ENCODE data around the gene FOXD2.

The FOXD2 gene

GRCh38 chr1:47479664-47480063 lies 41.8 kb downstream of the FOXD2 start:
- no peak overlapping the region for H3K4me3 ChIP-seq (ENCODE audit: low read depth, low read length)
- CTCF ChIA-PET, result interaction anchor here (0.7 to 0.9 kb wide), 2 partner anchors 42 to 231 kb away, joined by 3 read pairs; no protein-coding TSS in a partner anchor
- H3K36me3 ChIP-seq (ENCODE audit: control insufficient read depth in 2 of 2, insufficient read depth in 1 of 2, low read length in 2 of 2), result no peaks in the 10 kb centered on the region
- no peaks in the 10 kb centered on the region for H3K9me3 ChIP-seq (ENCODE audit: control insufficient read depth, insufficient read depth, low read depth, low read length)
- no peak for TF ChIP-seq GLIS1 (tag by site-specific recombination; IDR thresholded peaks at IDR 0.05)
- no peak for TF ChIP-seq YY1 (tag by site-specific recombination; IDR thresholded peaks at IDR 0.05)
- TF ChIP-seq INSM2 (tag by site-specific recombination; IDR thresholded peaks at IDR 0.05), result no peak
- no peak for TF ChIP-seq ZBTB48 (tag by site-specific recombination; IDR thresholded peaks at IDR 0.05)
- no peaks in the 10 kb centered on the region for H3K4me1 ChIP-seq (ENCODE audit: control insufficient read depth, insufficient read depth, low read length)
- POLR2A ChIA-PET, result no interaction called here
- H3K27ac ChIP-seq (ENCODE audit: extremely low read depth, low read depth, low read length), result no peak overlapping the region

- Histone ChIP-seq H3K36me3 (ENCODE audit: control insufficient read depth in 2 of 2, insufficient read depth in 1 of 2, low read length in 2 of 2) (no peaks in the 10 kb centered on the region), H3K4me3 (ENCODE audit: low read depth, low read length) (no peak overlapping the region), H3K27ac (ENCODE audit: extremely low read depth, low read depth, low read length) (no peak overlapping the region), H3K9me3 (ENCODE audit: control insufficient read depth, insufficient read depth, low read depth, low read length) (no peaks in the 10 kb centered on the region), H3K4me1 (ENCODE audit: control insufficient read depth, insufficient read depth, low read length) (no peaks in the 10 kb centered on the region)
- ChIA-PET POLR2A (no interaction called here), CTCF (no interaction called here)
- no peak for TF ChIP-seq ZNF843 (tag by site-specific recombination; IDR thresholded peaks at IDR 0.05)
- TF ChIP-seq ATF2 (tag by site-specific recombination; IDR thresholded peaks at IDR 0.05; ENCODE audit: low read depth), result no peak
Measured at GRCh38 chr1:47481936-47482335, 44.1 kb downstream of the FOXD2 start.

DNA sequence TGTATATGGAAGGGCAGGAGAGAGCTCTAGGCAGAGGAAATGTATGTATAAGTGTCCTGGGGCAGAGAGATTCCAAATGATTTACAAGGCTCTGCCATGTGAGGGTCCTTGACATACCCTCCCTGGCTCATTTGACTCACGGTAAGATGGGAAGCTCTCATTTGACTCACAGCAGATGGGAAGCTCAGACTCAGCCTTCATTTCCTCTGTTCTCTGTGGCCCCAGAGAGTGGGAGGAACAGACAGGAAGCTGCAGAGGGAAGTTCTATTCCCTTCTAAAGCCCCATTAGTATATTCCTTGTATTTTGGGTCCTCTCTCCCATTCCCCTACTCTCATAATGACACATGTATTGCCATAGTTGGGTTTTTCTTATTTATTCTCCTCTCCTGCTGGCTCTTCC lies 44.9 kb downstream of the FOXD2 start:
- Histone ChIP-seq H3K27ac (ENCODE audit: extremely low read depth, low read depth, low read length) (no peak overlapping the region), H3K9me3 (ENCODE audit: control insufficient read depth, insufficient read depth, low read depth, low read length) (no peaks in the 10 kb centered on the region), H3K36me3 (ENCODE audit: control insufficient read depth in 2 of 2, insufficient read depth in 1 of 2, low read length in 2 of 2) (no peaks in the 10 kb centered on the region), H3K4me3 (ENCODE audit: low read depth, low read length) (no peak overlapping the region), H3K4me1 (ENCODE audit: control insufficient read depth, insufficient read depth, low read length) (no peaks in the 10 kb centered on the region)
- POLR2A ChIA-PET, result no interaction called here
- TF ChIP-seq ZNF146 (tag by site-specific recombination; IDR thresholded peaks at IDR 0.05), result no peak
- no peak for TF ChIP-seq ZNF223 (tag by site-specific recombination; IDR thresholded peaks at IDR 0.05)
- no peak for TF ChIP-seq ZNF248 (tag by site-specific recombination; IDR thresholded peaks at IDR 0.05)
- no peak for TF ChIP-seq ZNF521 (tag by site-specific recombination; IDR thresholded peaks at IDR 0.05)
- CTCF ChIA-PET, result interaction anchor here (0.8 kb wide), 1 partner anchor 41 kb away, joined by 3 read pairs; no protein-coding TSS in a partner anchor

DNA sequence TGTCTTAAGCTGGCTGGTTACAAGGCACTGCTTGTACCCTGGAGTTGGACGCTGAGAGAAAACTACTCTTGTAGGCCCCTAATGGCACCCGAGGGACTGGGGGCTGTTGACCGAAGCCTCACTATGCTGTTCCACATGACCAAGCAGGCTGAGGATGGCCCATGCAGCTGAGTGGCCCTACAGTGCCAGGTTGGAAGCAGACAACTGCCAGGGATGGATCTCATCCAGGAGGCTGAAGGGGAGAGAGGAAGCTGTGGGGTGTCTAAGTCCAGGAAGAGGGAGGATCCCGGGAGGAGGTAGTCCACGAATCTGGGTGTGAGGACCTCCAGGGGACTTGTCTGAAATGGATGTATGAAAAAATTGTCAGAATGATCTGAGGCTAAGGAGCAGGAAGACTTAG lies 45.8 kb downstream of the FOXD2 start:
- H3K4me1 ChIP-seq (ENCODE audit: control insufficient read depth, insufficient read depth, low read length), result no peaks in the 10 kb centered on the region
- H3K4me3 ChIP-seq (ENCODE audit: low read depth, low read length), result no peak overlapping the region
- no peaks in the 10 kb centered on the region for H3K9me3 ChIP-seq (ENCODE audit: control insufficient read depth, insufficient read depth, low read depth, low read length)
- CTCF ChIA-PET, result interaction anchor here (1.4 kb wide), 1 partner anchor 47 kb away, joined by 4 read pairs; no protein-coding TSS in a partner anchor
- no peak for TF ChIP-seq RBAK (tag by site-specific recombination; IDR thresholded peaks at IDR 0.05)
- no peak for TF ChIP-seq SALL2 (tag by site-specific recombination; IDR thresholded peaks at IDR 0.05; ENCODE audit: borderline replicate concordance)
- TF ChIP-seq, protein P1, sequence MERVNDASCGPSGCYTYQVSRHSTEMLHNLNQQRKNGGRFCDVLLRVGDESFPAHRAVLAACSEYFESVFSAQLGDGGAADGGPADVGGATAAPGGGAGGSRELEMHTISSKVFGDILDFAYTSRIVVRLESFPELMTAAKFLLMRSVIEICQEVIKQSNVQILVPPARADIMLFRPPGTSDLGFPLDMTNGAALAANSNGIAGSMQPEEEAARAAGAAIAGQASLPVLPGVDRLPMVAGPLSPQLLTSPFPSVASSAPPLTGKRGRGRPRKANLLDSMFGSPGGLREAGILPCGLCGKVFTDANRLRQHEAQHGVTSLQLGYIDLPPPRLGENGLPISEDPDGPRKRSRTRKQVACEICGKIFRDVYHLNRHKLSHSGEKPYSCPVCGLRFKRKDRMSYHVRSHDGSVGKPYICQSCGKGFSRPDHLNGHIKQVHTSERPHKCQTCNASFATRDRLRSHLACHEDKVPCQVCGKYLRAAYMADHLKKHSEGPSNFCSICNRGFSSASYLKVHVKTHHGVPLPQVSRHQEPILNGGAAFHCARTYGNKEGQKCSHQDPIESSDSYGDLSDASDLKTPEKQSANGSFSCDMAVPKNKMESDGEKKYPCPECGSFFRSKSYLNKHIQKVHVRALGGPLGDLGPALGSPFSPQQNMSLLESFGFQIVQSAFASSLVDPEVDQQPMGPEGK (tag by site-specific recombination; IDR thresholded peaks at IDR 0.05), result no peak
- TF ChIP-seq ZFP37 (tag by site-specific recombination; IDR thresholded peaks at IDR 0.05), result no peak
- no peak overlapping the region for H3K27ac ChIP-seq (ENCODE audit: extremely low read depth, low read depth, low read length)
- POLR2A ChIA-PET, result no interaction called here
- no peaks in the 10 kb centered on the region for H3K36me3 ChIP-seq (ENCODE audit: control insufficient read depth in 2 of 2, insufficient read depth in 1 of 2, low read length in 2 of 2)
